Endothelial cell of umbilical vein (primary cell): Measurements from ENCODE around the gene IPO4. TPM values are rescaled to one million over a fixed set of nuclear protein-coding genes. Genes with fewer than 3 reads are reported as not detected.

Experiments used
- BruUV-seq: library from RNA; stranded (reverse); fragments of 400-500 nt; replicated peaks from 2 replicates; lab custom pipeline; 2021; lab: Mats Ljungman, UMichigan
- CTCF ChIA-PET: fragments of 300-600, 350-600 bp; sonication (Branson Sonifier 250); formaldehyde crosslinking; loops from one replicate; lab custom pipeline; 2021; ENCODE audit warnings: antibody characterized with exemption, inconsistent platforms; lab: Charles Lee
- POLR2A ChIA-PET: fragments of 300-600, 350-600 bp; sonication (Branson Sonifier 250); formaldehyde crosslinking; loops from one replicate; lab custom pipeline; 2021; ENCODE audit warnings: antibody characterized with exemption, inconsistent platforms; lab: Charles Lee
- DNase-seq: peaks from one replicate; pipeline ENCODE4 v3.0.0-alpha.2; 2011; ENCODE audit warnings: low read depth, low spot score
- FAIRE-seq: peaks from 2 replicates; lab custom pipeline; 2011; peaks lifted over from hg19 to GRCh38; lab: Jason Lieb, UNC
- H2AFZ ChIP-seq: 2 replicates; pipeline ENCODE4 v1.6.0; 2012; ENCODE audit warnings: low read depth, low read length, control low read depth, inconsistent platforms
- H3K27ac ChIP-seq: 2 replicates; pipeline ENCODE4 v1.5.1; 2011; ENCODE audit warnings: low read depth, mild to moderate bottlenecking, control low read depth, low read length, moderate library complexity; ENCODE audit not compliant: insufficient read depth
- H3K27me3 ChIP-seq, 2 experiments: 2 replicates each; pipeline versions ENCODE4 v1.6.0 to v1.6.1; 2011; ENCODE audit warnings: low read length in 2 of 2, mixed read lengths in 1 of 2; ENCODE audit not compliant: control insufficient read depth in 2 of 2, insufficient read depth in 2 of 2
- H3K36me3 ChIP-seq, 2 experiments: 2 replicates in 1 of 2; 3 replicates in 1 of 2; pipeline ENCODE4 v1.5.1; 2011; ENCODE audit warnings: low read length in 2 of 2, mild to moderate bottlenecking in 1 of 2, moderate library complexity in 1 of 2; ENCODE audit not compliant: control insufficient read depth in 2 of 2, insufficient read depth in 2 of 2; ENCODE audit errors: extremely low read depth in 1 of 2
- H3K4me1 ChIP-seq: 3 replicates; pipeline ENCODE4 v1.5.1; 2011; ENCODE audit warnings: mild to moderate bottlenecking, low read length; ENCODE audit not compliant: control insufficient read depth, insufficient read depth; ENCODE audit errors: extremely low read depth
- H3K4me2 ChIP-seq: 2 replicates; pipeline ENCODE4 v1.6.1; 2011; ENCODE audit warnings: low read length, control low read depth, mixed read lengths; ENCODE audit not compliant: insufficient read depth
- H3K4me3 ChIP-seq, 3 experiments: fragments of 200-600 bp in 1 of 3; sonication (generic), shearing (Covaris generic) in 1 of 3; replicated peaks in 1 of 3; 2 replicates each; pipeline ENCODE4 v1.5.1; 2011 to 2016; ENCODE audit warnings: control low read depth in 3 of 3, low read length in 3 of 3, mild to moderate bottlenecking in 2 of 3, inconsistent platforms in 1 of 3, low read depth in 1 of 3, moderate library complexity in 1 of 3; ENCODE audit not compliant: insufficient read depth in 1 of 3
- H3K79me2 ChIP-seq: 2 replicates; pipeline ENCODE4 v1.6.0; 2012; ENCODE audit warnings: low read length, inconsistent platforms; ENCODE audit not compliant: control insufficient read depth, insufficient read depth
- H3K9ac ChIP-seq: replicated peaks from 2 replicates; pipeline ENCODE3; 2011; ENCODE audit warnings: low read length, control low read depth; ENCODE audit not compliant: insufficient read depth; ENCODE audit errors: extremely low read depth
- H3K9me1 ChIP-seq: replicated peaks from 3 replicates; pipeline ENCODE4 v1.6.0; 2011; ENCODE audit warnings: mild to moderate bottlenecking, low read length; ENCODE audit not compliant: control insufficient read depth, insufficient read depth; ENCODE audit errors: extremely low read depth
- H3K9me3 ChIP-seq: replicated peaks from 2 replicates; pipeline ENCODE4 v1.5.1; 2012; ENCODE audit warnings: low read length, inconsistent platforms; ENCODE audit not compliant: control insufficient read depth, insufficient read depth
- H4K20me1 ChIP-seq: replicated peaks from 2 replicates; pipeline ENCODE3; 2011; ENCODE audit warnings: mild to moderate bottlenecking, low read length; ENCODE audit not compliant: control insufficient read depth, insufficient read depth; ENCODE audit errors: extremely low read depth
- EZH2 ChIP-seq: IDR thresholded peaks from 2 replicates; pipeline ENCODE4 v1.6.1; 2012; ENCODE audit warnings: borderline replicate concordance, low read depth, mild to moderate bottlenecking, moderate library complexity, low read length, inconsistent platforms; ENCODE audit not compliant: severe bottlenecking
- FOS ChIP-seq: IDR thresholded peaks from 2 replicates; pipeline ENCODE4 v1.6.1; 2011; ENCODE audit warnings: mild to moderate bottlenecking, low read length, moderate library complexity, borderline replicate concordance; ENCODE audit not compliant: insufficient read depth
- GATA2 ChIP-seq: IDR thresholded peaks from 2 replicates; pipeline ENCODE4 v1.7.0; 2011; ENCODE audit warnings: low read depth, mild to moderate bottlenecking, moderate library complexity, mixed read lengths, low read length; ENCODE audit not compliant: insufficient read length, insufficient read depth
- JUN ChIP-seq: IDR thresholded peaks from 2 replicates; pipeline ENCODE4 v1.6.1; 2011; ENCODE audit warnings: borderline replicate concordance, low read depth; ENCODE audit not compliant: insufficient read length, insufficient read depth
- MAX ChIP-seq: IDR thresholded peaks from 2 replicates; pipeline ENCODE4 v1.6.1; 2011; ENCODE audit not compliant: insufficient read depth, insufficient read length
- MYC ChIP-seq: IDR thresholded peaks from one replicate; pipeline ENCODE4 v1.6.1; 2011; ENCODE audit warnings: mild to moderate bottlenecking, low read depth, low read length
- POLR2A ChIP-seq: IDR thresholded peaks from 2 replicates; pipeline ENCODE4 v1.6.1; 2012; ENCODE audit warnings: low read depth, mild to moderate bottlenecking, control low read depth, low read length
- POLR2AphosphoS5 ChIP-seq: IDR thresholded peaks from 2 replicates; pipeline ENCODE4 v1.6.1; 2012; ENCODE audit warnings: low read depth, mild to moderate bottlenecking, control low read depth, low read length, moderate library complexity; ENCODE audit not compliant: insufficient read depth
- dilution Hi-C: fragments of 300-500 bp; cut with MboI; formaldehyde crosslinking; loops from one replicate; pipeline ENCODE4 v1.15.0; 2019; ENCODE audit warnings: low sequenced_read_pairs; ENCODE audit not compliant: extremely low pct_ligation_motif_present
- intact Hi-C: fragments of 100-400 bp; cut with micrococcal nuclease; formaldehyde crosslinking; loops from one replicate; pipeline ENCODE4 v1.10.0; 2022
- polyA plus RNA-seq, 4 experiments: library from polyadenylated mRNA; depleted of rRNA in 3 of 4; stranded (reverse) in 3 of 4; unstranded in 1 of 4; fragments of >200 nt; gene quantifications; 2 replicates each; pipeline versions ENCODE4 v1.2.1 to v1.2.3, GENCODE V29; 2011 to 2012; ENCODE audit warnings: missing spikeins in 1 of 4
- total RNA-seq: library from RNA; stranded (reverse); gene quantifications from 2 replicates; pipeline ENCODE4 v1.2.3, GENCODE V29; 2021
- TF ChIP-seq, protein P1 (sequence below), 2 donors: IDR thresholded peaks; 1 replicate in 1 of 2; 2 replicates in 1 of 2; pipeline ENCODE4 v1.5.1; 2011; ENCODE audit warnings: low read length in 2 of 2, mild to moderate bottlenecking in 2 of 2, moderate library complexity in 2 of 2, control low read depth in 1 of 2, inconsistent platforms in 1 of 2, low read depth in 1 of 2; ENCODE audit not compliant: insufficient read depth in 1 of 2; ENCODE audit errors: extremely low read depth in 1 of 2

The IPO4 gene
- total and polyA plus RNA-seq, 2 donors (not counting 3 experiments of a cell fraction or from before 2014, with no cell fraction given) = 24.6 to 66.5 TPM

DNA sequence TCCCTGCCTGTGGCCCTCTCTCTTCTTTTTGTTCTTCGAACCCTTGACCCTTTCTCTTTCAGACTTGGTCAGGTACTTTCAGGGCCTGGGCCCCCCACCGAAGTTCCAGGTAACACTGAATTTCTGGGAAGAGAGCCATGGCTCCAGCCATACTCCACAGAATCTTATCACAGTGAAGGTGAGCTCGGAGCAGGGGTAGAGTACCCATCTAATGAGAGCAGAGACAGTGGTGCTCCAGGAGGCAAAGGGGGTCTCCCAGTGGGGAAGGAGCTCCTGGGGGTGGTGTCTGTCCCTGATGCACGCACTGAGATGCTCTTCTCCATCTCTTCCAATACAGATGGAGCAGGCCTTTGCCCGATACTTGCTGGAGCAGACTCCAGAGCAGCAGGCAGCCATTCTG lies 22.8 kb downstream of the IPO4 start:
- CTCF ChIA-PET = no interaction called here
- H3K79me2 ChIP-seq = peaks cover 9% of the 10 kb centered on the region
- POLR2A ChIA-PET = interaction anchor here (1.2 kb wide), 1 partner anchor 21 kb away, joined by 3 read pairs; no protein-coding TSS in a partner anchor
- peaks cover 14% of the 10 kb centered on the region for H3K4me1 ChIP-seq
- no peaks in the 10 kb centered on the region for H3K27me3 ChIP-seq
- no peaks in the 10 kb centered on the region for H4K20me1 ChIP-seq
- FAIRE-seq (no peak), DNase-seq (no peak)
- H2AFZ ChIP-seq = no peak overlapping the region
- no peak overlapping the region for H3K4me2 ChIP-seq
- H3K9me1 ChIP-seq = no peaks in the 10 kb centered on the region
- intact Hi-C loops (no loop called here), dilution Hi-C loops (no loop called here)
- no TSS peak for BruUV-seq
- H3K9ac ChIP-seq = no peak overlapping the region
- peaks cover 17 to 37% of the 10 kb centered on the region in 2 experiments for H3K36me3 ChIP-seq
- no peak for TF ChIP-seq MYC
- no peak for TF ChIP-seq GATA2
- TF ChIP-seq POLR2A = no peak
- H3K27ac ChIP-seq = no peak overlapping the region
- no peaks in the 10 kb centered on the region for H3K9me3 ChIP-seq
- no peak overlapping the region for H3K4me3 ChIP-seq

DNA sequence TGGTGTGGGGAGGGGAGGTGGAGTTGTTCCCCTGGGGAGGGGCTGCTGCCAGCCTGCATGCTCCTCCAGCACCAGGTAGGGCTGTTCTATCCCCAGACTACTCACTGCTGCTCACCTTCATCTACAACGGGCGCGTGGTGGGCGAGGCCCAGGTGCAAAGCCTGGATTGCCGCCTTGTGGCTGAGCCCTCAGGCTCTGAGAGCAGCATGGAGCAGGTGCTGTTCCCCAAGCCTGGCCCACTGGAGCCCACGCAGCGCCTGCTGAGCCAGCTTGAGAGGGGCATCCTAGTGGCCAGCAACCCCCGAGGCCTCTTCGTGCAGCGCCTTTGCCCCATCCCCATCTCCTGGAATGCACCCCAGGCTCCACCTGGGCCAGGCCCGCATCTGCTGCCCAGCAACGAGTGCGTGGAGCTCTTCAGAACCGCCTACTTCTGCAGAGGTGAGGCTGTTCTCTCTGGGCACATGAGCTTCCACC lies 24.1 kb downstream of the IPO4 start:
- no TSS peak for BruUV-seq
- H3K36me3 ChIP-seq = peaks cover 25 to 46% of the 10 kb centered on the region in 2 experiments
- no peak overlapping the region for H3K4me2 ChIP-seq
- ChIA-PET CTCF (no interaction called here), POLR2A (interaction anchor here (1.2 kb wide), 1 partner anchor 22 kb away, joined by 3 read pairs; no protein-coding TSS in a partner anchor)
- H3K4me3 ChIP-seq = no peak overlapping the region
- no peaks in the 10 kb centered on the region for H3K27me3 ChIP-seq
- DNase-seq (no peak), FAIRE-seq (no peak)
- H2AFZ ChIP-seq = no peak overlapping the region
- no peaks in the 10 kb centered on the region for H3K9me3 ChIP-seq
- no peaks in the 10 kb centered on the region for H4K20me1 ChIP-seq
- peaks cover 16% of the 10 kb centered on the region for H3K4me1 ChIP-seq
- H3K27ac ChIP-seq = no peak overlapping the region
- TF ChIP-seq MAX (no peak), EZH2 (no peak), POLR2AphosphoS5 (no peak), JUN (no peak), POLR2A (no peak), GATA2 (no peak), FOS (no peak), MYC (no peak)
- TF ChIP-seq, protein P1, sequence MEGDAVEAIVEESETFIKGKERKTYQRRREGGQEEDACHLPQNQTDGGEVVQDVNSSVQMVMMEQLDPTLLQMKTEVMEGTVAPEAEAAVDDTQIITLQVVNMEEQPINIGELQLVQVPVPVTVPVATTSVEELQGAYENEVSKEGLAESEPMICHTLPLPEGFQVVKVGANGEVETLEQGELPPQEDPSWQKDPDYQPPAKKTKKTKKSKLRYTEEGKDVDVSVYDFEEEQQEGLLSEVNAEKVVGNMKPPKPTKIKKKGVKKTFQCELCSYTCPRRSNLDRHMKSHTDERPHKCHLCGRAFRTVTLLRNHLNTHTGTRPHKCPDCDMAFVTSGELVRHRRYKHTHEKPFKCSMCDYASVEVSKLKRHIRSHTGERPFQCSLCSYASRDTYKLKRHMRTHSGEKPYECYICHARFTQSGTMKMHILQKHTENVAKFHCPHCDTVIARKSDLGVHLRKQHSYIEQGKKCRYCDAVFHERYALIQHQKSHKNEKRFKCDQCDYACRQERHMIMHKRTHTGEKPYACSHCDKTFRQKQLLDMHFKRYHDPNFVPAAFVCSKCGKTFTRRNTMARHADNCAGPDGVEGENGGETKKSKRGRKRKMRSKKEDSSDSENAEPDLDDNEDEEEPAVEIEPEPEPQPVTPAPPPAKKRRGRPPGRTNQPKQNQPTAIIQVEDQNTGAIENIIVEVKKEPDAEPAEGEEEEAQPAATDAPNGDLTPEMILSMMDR (IDR thresholded peaks at IDR 0.05; ENCODE audit: extremely low read depth in 1 of 2, insufficient read depth in 1 of 2, low read depth in 1 of 2, low read length in 2 of 2) = no peak
- no peaks in the 10 kb centered on the region for H3K9me1 ChIP-seq
- H3K79me2 ChIP-seq = peaks cover 9% of the 10 kb centered on the region
- intact Hi-C loops = no loop called here
- dilution Hi-C loops = no loop called here
- H3K9ac ChIP-seq = no peak overlapping the region
